GM19438 (cell line): ENCODE data around the gene OBSL1.

Experiments used
- ATAC-seq: cut with Tn5 transposase; IDR thresholded peaks from one replicate; pipeline ENCODE4 v1.9.1; 2021; ENCODE audit warnings: low read depth; ENCODE audit not compliant: unreplicated experiment

The OBSL1 gene

DNA sequence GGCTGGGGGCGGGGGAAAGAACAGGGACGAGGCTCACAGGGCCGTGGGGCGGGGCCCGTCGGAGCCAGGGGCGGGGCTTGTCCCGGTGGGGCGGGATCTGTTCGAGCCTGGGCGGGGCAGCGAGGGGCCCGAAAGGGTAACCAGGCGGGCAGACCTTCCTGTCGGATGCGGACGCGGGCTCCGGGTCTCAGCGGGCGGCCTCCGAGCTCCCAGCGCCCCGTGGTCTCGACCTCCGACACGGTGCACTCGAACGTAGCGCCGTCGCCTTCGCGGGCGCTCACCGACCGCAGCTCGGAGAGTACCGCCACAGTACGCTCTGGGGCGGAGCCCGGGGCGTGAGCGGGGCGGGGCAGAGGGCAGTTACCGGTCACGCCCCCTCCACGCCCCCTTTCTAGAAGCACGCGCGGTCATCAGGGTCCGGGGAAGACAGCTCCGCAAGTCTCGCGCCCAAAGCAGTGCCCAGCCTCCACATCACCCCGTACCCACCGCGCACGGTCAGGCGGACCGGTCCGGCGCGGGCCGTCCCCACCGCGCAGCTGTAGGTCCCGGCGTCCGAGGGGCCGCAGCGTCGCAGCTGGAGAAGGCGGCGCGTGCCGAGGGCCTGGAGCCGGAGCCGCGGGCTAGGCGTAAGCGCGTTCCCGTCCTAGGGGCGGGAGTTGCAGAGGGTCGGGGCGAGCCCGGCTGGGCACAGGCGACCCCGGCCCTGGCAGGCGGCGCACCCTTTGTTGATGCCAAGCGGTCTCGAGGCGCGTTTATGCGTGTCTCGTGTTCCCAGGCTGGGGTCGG is 18.8 kb downstream of the OBSL1 start:
- peak; percentile 92 for ATAC-seq

DNA sequence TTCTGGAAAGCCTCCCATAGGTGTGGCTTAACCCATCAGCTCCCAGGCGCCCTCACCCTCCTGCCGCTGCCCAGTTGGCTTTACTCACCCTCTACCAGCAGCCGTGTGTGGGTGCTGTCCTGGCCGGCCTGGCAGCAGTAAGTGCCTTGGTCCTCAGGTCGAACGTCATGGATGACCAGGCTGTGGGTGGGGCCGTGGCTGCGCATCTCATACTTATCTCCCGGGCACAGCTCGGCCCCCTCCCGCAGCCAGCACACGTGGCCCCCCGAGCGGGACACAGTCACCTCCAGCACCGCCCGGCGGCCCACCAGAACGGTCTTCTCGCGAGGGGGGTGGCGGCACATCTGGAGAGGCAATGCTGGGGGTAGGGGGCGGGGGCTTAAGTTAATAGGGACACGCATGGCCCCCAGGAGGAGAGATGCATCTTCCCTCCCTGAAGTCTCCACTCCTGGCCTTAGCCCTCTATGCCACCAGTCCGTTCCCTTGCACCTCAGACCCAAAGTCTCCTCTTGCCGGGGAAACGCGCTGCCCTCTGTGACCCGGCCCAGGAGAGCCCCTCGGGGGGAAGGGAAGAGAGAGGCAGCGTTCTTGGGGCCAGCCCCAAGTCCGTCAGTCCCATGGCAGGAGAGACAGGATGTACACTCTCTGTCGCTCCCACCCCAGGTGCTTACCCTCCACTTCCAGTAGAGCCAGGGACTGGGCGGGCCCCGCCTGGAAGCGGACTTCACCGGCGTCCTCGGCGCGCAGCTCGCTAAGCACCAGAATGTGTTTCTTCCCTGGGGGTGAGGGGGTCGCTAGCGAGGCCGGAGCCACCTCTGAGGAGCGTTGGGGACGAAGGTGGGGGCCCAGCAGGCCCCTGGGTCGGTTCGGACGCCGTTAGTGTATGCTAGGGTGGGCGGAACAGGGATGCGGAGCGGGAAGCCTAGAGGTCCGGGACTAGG is 19.6 kb downstream of the OBSL1 start:
- ATAC-seq, result peak; percentile 37

DNA sequence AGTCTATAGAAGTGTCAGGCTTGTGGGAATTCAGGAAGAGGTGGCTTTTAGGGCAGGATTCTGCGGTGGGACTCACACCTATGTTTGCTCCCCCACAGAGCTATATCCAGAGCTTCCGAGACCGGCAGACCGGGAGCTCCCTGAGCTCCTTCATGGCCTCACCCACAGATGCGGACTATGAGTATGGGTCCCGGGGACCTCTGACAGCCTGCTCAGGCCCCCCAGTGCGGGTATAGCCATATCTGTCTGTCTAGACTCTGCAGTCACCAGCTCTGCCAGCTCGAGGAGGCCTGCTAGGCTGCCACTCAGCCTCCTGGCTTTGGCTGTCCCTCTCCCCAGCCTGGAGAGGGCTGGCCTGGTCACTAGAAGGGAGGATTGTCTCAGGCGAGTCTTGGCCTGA is 21.7 kb downstream of the OBSL1 start:
- ATAC-seq, result no peak

DNA sequence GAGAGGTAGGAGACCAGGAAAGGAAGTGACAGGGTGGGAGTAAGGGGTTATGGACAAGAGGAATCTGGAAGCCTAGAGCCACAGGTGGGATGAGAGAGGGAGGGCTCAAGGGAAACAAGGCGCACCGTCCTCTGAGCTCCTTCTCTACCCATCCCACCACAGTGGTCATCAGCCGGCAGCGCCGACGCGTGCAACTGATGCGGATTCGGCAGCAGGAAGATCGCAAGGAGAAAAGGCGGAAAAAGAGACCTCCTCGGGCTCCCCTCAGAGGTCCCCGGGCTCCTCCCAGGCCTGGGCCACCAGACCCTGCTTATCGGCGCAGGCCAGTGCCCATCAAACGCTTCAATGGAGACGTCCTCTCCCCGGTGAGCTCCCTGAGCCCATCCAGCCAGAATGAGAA is 22.3 kb downstream of the OBSL1 start:
- ATAC-seq, result no peak

DNA sequence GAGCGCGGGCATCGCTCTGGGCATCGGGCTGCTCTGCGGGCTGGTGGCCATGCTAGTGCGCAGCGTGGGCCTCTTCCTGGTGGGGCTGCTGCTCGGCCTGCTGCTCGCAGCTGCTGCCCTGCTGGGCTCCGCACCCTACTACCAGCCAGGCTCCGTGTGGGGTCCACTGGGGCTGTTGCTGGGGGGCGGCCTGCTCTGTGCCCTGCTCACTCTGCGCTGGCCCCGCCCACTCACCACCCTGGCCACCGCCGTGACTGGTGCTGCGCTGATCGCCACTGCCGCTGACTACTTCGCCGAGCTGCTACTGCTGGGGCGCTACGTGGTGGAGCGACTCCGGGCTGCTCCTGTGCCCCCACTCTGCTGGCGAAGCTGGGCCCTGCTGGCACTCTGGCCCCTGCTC is 23.7 kb downstream of the OBSL1 start:
- ATAC-seq, result no peak

DNA sequence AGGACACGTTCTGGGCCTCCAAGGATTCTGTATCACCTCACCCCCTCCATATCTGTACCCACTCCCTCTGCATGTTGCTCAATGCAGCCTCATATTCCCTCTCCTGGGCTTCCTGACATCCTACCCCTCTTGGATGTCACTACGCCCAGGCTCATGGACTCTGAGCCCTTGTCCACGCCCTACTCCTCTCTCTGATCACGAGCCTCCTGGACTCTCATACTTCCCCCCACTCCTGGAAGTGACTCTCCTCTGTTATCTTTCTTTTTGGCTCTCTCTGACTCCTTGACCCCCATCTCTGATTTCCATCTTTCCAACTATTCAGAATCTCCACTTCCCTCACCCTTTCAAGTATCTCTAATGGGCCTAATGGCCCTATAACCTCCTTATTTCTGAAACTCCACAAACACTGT is 25.4 kb downstream of the OBSL1 start:
- no peak for ATAC-seq

DNA sequence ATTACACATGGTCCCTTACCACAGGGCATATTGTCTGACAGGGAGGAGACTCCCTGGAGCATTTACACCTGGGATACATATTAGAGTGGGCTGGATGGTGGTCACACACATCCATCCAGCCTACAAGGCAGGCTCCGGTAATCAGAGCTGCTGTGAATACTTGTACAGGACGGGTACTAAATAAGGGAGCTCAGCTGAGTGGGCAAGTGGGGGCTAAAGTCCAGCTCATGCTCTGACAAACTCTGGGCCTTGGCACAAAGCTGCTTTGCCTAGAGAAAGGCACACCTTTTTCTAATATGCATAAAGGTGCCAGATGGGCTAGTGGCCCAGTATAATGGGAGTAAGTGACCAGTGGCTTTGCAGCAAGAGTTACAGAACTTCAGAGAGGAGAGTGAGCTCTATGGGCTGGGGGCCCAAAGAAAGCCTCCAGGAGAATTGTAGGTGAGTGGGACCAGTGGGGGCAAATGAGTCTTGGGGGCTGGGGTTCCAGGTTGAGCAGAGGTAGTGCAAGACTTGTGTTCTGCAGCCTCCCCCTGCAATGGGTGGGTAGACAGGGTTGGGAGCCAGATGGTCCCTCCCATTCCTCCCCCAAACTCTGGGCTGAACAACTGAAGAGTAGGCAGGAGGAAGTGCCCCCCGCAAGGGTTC is 25.9 kb downstream of the OBSL1 start:
- ATAC-seq, result no peak

DNA sequence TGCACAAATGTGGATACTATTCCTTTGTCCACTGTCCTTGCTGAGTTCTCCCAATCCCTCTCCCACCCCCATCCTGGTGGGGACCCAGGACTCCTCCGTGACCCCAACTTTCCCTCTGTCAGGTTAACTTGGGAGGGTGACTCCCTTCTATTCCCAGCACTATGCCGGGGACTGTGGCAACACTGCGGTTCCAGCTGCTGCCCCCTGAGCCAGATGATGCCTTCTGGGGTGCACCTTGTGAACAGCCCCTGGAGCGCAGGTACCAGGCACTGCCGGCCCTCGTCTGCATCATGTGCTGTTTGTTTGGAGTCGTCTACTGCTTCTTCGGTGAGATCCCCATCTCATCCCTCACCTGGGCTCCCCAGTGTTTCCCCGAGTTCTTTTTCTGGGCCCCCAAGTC is 26.8 kb downstream of the OBSL1 start:
- no peak for ATAC-seq

DNA sequence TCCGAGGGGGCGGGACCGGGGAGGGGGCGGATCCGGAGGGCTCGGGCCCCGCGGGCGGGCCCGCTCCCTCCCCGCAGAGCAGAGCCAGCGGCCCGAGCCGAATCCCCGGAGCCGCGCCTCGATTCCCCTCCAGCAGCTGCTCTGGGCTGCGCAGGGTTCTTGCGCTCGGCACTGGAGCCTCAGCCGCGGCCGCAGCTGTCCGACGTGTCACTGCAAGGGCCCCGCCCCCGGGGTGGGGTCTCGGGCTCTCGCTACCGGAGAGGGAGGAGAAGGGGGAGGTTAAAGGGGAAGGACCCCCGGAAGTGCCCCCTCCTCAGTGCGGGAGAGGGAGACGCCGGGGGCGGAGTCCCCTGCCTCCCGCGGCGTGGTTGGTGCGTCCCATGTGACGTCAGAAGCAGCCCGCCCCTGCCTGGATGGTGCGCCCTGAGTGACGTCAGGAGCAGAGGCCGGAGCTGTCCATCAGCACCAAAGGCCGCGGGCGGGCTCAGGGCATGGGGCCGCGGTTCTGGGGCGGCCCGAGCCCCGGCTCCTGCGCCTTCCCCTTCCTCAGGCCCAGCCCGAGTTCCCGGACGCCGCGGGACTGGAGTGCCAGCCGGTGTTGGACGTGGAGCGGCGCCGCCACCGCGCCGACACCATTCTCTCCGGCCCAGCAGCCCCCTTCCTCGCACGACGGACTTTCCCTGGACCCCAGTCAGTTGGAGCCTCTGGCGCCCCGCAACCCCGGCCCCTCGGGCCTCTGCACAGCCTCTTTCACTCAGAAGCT is 27.6 kb downstream of the OBSL1 start, which contains the start of the genes CHPF and TMEM198:
Gene CHPF, minus strand, starts transcription at position 214 of the 763 bp plus-strand sequence. CDS start 271 bp downstream, outside the sequence.
Gene TMEM198, plus strand, starts transcription at position 433 of the 763 bp plus-strand sequence. CDS start 700 bp downstream, outside the sequence.
- peak; percentile 66 for ATAC-seq

DNA sequence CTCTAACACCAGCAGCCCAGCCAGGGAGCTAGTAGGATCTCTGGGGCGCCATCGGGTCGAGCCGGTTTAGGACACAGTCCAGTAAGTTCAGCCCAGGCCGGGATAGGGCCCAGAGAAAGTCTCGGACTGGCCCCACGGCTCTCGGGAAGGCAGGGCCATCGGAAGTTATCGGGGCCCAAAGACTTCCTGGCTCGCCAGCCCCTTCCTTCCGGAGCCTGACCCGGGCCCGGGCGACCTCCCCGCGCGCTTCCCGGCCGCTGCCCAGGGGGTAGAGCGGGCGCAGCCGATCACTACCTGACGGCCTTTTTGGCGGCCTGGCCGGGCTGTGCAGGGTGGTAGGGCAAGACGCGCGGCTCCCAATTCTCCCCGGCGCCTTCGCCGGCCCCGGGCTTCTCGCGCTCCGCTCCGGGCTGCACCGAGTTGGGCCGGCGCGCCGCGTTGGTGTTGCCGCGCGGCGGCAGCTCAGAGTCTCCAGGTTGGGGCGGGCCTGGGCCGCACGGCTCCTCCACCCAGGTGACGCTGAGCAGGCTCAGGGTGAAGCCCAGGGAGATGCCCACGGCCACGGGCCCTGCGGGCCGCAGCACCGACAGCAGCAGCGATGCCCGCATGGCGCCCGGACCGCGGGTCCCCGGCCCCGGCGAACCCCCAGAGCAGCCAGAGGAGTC is 28.3 kb downstream of the OBSL1 start:
- peak; percentile 31 for ATAC-seq

DNA sequence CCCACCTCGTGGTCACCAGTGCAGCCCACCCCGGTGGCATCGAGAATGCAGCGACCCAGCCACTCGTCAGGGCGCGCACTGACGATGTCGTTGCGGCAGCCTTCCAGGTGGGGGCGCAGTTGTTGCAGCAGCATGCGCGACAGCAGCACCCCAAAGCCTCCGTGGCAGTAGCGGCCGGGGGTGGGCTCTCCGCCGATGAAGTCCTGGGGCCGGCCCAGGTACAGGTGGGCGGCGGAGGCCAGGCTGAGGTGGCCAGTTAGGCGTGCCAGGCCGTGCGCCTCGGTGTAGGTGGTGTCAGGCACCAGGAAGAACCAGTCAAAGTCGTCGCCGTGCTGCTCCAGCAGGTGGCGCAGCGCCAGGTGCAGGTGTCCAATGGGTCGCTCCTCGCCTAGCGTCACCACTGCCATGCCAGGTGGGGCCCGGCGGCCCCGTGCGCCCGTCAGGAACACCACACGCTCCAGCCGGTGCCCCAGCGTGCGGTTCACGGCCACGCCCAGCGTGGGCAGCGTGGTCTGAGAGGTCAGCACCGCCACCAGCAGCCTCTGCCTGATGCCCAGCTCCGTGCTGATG is 29.6 kb downstream of the OBSL1 start:
- peak; percentile 48 for ATAC-seq

DNA sequence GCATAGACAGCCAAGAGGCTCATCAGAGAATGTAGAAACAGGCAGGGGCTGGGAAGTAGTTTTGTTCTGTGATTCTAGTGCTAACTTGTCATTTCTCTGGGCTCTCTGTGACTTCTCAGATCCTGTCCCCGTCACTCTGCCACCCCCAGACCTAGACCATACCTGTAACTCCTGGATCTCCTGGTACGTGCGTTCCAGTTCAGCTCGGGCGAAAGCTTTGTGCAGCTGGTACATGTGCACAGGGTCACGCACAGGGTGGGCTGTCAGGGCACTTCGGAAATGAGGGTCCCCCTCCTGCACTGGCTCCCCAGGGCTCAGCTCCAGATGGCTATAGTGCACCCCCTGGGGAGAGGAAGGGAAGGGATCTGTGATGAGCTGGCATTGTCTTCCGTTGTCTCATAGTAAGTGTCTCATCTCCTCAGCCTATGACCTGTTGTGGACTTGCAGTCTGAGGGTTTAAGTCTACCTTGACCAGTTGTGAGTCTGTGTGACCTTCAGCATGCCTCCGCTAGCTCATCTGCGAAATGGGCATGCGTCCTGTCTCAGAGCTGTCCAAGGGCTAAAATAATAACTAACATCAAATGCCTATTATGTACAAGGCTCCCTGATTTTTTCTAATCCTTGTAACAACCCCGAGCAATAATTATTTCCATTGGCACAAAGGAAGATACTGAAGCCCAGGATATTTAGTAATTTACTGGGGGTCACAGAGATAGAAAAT is 30.4 kb downstream of the OBSL1 start:
- ATAC-seq, result no peak

DNA sequence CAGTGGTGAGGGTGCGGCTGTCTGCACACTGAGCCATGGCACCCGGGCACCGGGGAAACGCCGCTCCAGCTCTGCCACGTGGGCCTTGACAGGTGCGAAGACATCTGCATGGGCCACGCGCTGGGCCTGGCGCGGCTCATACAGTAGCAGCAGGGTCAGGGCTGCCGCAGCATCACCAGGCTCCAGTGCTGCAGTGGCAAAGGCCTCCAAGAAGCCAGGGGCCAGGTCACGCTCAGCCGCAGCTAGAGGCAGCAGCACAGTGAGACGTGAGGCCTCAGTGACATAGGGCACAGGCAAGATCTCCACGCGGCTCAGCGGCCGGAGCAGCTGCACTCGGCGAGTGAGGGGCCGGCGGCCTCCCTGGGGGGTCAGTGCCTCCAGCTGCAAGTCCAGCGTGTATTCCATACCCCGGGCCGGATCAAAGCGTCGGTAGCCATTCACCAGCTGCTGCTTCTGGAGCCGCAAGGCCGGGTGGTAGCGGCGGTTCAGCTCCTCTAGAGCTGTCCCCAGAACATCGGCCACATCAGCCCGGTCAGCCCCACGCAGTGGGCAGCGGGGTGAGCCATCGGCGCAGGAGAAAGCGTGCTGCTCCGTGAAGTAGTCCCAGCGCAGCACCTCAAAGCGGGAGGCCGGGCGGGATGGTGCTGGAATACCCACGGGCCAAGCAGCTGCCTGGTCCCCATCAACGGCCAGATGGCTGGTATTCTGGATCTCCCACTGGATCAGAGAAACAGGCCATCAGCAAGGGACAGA is 31.2 kb downstream of the OBSL1 start:
- ATAC-seq, result no peak

DNA sequence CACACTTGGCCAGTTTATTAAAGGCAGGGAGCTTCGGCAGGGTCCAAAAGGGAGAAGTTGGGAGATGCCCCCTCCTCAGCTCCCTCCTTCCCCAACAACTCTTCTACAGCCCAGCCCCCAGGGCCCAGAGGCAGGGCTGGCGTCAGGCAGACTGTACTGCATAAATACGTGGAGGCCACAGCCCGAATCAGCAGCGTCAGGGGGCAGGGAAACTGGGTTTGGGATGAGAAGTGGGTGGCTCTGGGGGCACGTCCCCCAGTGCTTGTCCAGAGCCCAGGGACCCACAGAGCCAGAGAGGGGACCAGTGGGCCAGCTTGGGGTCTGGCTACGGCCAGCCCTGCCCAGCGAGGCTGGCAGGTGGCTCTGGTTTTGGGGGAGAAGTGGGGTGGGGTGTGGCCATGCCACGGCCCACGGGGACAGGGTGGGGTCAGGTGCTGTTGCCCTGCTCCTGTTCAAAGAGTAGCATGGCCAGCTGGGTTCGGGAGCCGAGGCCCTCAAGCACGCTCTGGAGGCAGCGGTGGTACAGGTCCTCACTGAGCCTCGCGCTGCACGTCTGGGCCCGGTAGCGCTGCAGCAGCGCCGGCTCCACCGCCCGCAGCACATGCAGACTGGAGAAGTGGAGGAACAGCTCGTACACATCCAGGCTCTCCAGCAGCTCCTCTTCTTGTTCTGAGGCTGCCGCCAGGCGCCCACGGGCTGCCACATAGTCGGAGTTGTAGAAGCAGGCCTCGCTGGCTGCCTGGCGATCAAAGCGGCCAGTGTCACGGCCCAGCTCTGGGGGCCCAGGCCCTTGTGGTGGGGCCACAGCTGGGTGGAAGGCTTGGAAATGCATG is 32.2 kb downstream of the OBSL1 start:
- ATAC-seq, result no peak

DNA sequence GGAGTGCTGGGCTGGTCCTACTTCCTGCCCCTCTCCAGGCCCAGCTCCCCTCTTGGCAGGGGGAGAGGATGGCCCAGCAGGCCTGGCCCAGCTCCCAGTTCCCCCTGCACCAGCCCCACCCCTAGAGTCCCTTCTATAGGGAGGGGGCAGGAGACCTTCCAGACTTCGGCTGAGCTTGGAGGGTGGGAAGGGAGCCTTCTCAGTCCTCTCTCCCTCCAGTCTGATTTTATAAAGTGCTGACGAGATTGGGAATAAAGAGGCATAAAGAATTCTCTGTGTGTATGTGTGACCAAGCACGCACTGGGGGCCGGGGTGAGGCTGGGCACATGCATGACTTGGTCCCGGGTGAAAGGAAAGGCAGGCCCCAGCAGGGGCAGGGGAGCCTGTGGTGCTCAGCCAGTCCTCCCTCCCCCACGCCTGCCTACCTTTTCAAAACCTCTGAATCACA is 32.8 kb downstream of the OBSL1 start:
- ATAC-seq, result no peak

DNA sequence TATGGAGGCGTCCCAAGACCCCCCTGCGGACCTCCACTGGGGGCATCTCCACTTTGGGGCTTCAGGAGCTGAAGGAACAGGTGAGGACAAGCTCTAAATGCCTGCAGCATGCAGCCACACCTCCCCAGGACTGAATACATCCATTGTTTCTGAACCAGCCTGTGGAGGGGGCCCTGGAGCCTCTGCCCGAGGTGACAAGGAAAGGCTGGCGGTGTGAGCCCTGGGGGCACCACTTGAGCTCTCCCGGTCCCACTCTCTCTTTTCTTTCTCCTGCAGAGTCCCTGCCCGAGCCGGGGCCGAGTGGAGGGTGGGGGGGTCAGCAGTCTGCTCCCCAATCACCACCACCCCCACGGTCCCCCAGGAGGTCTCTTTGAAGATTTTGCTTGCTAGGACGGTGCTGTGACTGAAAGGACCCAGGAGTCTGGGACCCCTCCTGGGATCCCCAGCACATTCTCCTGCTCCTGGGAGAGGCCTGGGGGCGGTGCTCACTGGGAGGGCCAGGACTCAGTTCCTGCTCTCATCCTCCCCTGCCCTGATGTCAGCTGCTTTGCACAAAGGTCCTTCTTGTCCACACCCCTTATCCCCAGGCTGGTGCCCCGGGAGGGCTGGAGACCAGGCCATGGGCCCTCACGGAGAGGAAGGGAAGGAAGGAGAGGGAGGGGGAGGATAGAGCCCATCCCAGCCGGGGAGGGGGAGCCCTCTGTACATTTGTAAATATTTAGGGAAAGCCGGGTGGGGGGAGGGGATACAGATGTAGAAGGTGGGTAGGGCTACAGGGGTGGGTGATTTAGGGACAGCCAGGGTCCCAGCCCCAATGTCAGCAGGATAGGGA is 33.5 kb downstream of the OBSL1 start:
- ATAC-seq, result no peak
